GM12874 (cell line): ENCODE results near the gene TBC1D2B.

Experiments
- TF ChIP-seq, protein P1 (sequence below): IDR thresholded peaks from 2 replicates; pipeline ENCODE4 v1.5.1; 2011; ENCODE audit warnings: low read depth, mild to moderate bottlenecking, control low read depth, low read length, moderate library complexity; ENCODE audit not compliant: insufficient read depth

TBC1D2B gene

DNA sequence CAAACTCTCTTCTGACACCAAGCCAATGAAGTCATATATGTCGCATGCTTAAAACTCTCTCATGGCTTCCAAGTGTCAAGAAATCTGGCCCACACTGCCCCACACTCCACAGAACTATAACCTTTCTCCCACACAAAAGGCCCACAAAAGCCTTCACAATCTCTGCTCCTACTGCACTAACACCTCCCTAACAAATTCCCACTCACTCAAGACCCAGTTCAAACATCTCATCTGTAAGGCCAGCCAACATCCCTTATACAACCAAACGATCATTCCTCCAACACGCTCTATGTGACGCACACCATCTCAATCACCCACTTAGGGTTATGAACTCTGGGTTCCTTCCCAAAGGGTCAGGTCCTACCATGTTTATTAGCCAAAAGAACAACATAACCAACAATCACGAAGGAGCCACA is 13.5 kb downstream of the TBC1D2B start:
- TF ChIP-seq, protein P1, sequence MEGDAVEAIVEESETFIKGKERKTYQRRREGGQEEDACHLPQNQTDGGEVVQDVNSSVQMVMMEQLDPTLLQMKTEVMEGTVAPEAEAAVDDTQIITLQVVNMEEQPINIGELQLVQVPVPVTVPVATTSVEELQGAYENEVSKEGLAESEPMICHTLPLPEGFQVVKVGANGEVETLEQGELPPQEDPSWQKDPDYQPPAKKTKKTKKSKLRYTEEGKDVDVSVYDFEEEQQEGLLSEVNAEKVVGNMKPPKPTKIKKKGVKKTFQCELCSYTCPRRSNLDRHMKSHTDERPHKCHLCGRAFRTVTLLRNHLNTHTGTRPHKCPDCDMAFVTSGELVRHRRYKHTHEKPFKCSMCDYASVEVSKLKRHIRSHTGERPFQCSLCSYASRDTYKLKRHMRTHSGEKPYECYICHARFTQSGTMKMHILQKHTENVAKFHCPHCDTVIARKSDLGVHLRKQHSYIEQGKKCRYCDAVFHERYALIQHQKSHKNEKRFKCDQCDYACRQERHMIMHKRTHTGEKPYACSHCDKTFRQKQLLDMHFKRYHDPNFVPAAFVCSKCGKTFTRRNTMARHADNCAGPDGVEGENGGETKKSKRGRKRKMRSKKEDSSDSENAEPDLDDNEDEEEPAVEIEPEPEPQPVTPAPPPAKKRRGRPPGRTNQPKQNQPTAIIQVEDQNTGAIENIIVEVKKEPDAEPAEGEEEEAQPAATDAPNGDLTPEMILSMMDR, result no peak

DNA sequence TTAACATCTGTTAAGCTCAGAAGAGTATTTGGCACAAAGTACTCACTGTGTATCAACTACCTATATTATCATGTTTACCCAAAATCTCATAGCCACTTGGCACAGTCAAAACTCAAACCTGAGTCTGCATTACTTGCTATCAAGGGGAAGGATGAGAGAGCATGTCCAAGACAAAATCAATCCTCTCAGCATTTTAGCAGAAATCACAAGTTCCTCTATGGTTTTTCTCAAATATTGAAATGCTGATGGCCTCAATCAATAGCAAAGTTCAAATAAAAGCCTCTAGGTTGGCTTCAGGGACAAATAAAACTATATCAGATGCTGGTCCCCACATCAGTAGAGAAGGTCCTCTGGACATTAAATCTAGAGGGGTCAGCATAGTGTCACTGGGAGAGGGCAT is 14.3 kb downstream of the TBC1D2B start:
- TF ChIP-seq, protein P1, result no peak

DNA sequence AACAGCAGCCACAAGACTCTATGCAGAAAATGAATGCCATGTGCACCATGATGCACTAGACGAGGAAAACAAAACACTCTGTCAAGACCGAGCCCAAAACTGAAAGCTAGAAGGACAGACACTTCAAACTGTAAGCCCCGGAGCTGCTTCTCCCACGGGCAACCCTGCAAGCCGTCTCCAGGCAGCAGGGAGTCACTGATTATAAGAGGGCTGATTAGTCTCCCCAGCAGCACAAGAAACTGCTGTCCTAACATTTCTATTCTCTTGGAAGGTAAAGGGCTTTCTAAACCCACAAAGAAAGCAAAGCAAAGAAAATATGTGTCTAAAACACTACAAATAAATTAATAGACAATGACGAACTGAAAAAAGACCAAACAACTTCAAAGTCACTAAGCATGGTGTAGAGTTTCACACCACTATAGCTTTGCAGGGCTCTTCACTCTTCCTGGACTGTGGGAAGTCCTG is 15.5 kb downstream of the TBC1D2B start:
- TF ChIP-seq, protein P1, result no peak

DNA sequence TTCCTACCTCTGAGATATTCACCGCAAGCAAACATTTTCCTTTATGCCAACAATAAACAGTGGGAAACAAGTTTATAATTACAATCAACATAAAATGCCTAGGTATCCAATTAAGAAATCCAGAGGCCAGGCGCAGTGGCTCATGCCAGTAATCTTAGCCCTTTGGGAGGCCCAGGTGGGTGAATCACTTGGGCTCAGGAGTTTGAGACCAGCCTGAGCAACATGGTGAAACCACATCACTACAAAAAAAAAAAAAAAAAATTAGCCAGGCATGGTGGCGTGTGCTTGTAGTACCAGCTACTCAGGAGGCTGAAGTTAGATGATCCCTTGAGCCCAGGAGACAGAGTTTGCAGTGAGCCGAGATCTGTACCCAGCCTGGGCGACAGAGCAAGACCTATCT is 17.3 kb downstream of the TBC1D2B start:
- TF ChIP-seq, protein P1, result no peak

DNA sequence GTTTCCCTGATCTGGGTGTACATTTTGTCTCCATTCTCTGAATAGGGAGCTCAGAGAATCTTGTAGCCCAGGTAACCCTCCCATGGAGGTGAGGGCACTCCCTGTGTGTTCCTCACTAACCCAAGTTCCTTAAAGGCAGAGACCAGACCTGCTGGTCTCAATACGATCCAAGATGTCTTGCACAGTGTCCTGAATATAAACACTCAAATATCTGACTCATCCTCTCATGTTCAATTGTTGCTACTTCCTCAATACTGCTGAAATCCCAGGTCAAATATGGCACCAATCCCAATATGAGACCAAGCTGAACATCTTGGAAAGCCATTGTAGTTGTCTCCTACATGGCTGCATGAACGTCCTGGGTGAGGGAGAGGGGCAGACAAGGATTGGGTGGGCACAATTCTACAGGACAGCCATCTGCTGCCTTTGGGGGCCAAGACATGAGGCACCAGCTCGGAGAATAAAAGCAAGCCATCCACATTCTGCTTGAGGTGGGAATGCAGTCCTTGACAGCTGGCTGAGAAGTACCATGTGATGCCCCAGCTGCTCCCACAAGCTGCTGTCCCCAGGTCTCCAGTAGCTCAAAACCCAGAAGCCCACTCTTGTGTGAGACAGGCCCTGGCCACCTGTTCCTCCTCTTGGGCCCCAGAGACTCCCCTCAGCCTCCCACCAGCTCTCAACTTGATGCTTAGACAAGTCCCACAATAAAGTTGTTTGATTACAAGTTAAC is 18.2 kb downstream of the TBC1D2B start:
- TF ChIP-seq, protein P1, result no peak

DNA sequence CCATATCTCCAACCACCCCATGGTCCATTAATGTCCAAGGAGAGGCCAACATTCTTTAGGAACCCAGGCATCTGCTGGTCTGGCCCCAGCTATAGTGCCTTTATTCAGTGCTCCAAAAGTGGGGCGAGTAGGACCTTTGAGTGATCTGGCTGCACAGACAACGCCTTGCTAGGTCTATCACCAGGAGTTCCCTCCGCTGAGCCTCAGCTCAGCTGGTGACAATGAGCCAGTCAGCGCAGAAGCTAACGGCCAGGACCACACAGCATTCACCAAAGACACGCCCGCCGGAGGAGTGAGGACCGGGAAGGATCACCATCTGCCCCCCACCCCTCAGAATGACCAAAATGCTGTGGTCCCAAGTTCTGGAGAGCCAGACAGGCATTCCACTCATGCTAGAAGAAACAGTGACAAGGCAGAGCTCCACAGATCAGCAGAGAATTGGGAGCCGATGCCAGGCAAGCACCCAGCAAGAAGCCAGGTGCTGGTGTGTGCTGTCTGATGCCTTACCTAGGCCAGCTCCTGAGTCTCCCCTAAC is 19.0 kb downstream of the TBC1D2B start:
- TF ChIP-seq, protein P1, result no peak

DNA sequence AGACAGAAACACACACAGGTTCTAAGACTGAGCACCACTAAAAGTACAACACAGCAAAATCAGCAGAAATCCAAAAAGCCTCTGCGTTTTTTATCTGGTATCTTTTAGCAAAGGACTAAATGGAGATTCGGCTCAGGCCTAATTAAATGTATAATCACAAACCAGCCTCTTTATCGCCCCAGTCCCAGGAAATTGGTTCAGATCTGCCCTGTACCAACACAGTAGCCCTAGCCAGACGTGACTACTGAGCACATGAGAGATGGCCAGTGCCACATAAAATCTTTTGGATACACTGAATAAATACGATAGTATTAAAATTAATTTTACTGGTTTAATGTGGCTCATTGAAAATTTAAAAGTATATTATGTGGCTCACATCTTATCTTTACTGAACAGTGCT is 19.7 kb downstream of the TBC1D2B start:
- TF ChIP-seq, protein P1, result no peak
